HepG2 (cell line): Measurements from ENCODE around the gene ATP2C2. TPM values are rescaled to one million over a fixed set of nuclear protein-coding genes. Genes with fewer than 3 reads are reported as not detected.
A peak's percentile ranks its signal among the peaks of the same experiment; 100 is the strongest.

Experiments
- HCFC1 ChIP-seq: fragments of 150-350 bp; IDR thresholded peaks from 2 replicates; pipeline ENCODE4 v1.6.1; 2014; ENCODE audit warnings: low read depth, low read length
- HNF1A ChIP-seq, 2 experiments: sonication (generic) in 1 of 2; formaldehyde crosslinking in 1 of 2; IDR thresholded peaks; 2 replicates each; pipeline versions ENCODE4 v1.4.0 to v1.6.1; 2016 to 2020; ENCODE audit warnings: borderline replicate concordance in 1 of 2, low read depth in 1 of 2, mild to moderate bottlenecking in 1 of 2, missing genetic modification reagents in 1 of 2
- MATR3 ChIP-seq: sonication (generic); formaldehyde crosslinking; IDR thresholded peaks from 2 replicates; pipeline ENCODE4 v1.4.0; 2020; ENCODE audit warnings: missing genetic modification reagents
- MAX ChIP-seq: IDR thresholded peaks from 2 replicates; pipeline ENCODE4 v1.6.1; 2012; ENCODE audit warnings: inconsistent platforms
- NFE2L1 ChIP-seq: sonication (generic); formaldehyde crosslinking; IDR thresholded peaks from 2 replicates; pipeline ENCODE4 v1.4.0; 2020; ENCODE audit warnings: missing genetic modification reagents, mild to moderate bottlenecking, borderline replicate concordance
- NFE2L2 ChIP-seq: fragments of 150-350 bp; IDR thresholded peaks from 2 replicates; pipeline ENCODE4 v1.6.1; 2014; ENCODE audit warnings: low read length
- SIN3B ChIP-seq: fragments of 150-350 bp; IDR thresholded peaks from 2 replicates; pipeline ENCODE4 v1.6.1; 2014; ENCODE audit warnings: low read length
- SPEN ChIP-seq: sonication (generic); formaldehyde crosslinking; IDR thresholded peaks from 2 replicates; pipeline ENCODE4 v1.5.1; 2020; ENCODE audit warnings: low read depth, mild to moderate bottlenecking, missing genetic modification reagents
- SRY ChIP-seq: sonication (generic); formaldehyde crosslinking; IDR thresholded peaks from 2 replicates; pipeline ENCODE4 v1.8.0; 2022; ENCODE audit warnings: mild to moderate bottlenecking, missing genetic modification reagents
- TBX2 ChIP-seq: sonication (generic); formaldehyde crosslinking; IDR thresholded peaks from 2 replicates; pipeline ENCODE4 v1.5.0; 2020; ENCODE audit warnings: missing genetic modification reagents, mild to moderate bottlenecking, borderline replicate concordance
- THAP9 ChIP-seq: sonication (generic); formaldehyde crosslinking; IDR thresholded peaks from 2 replicates; pipeline ENCODE4; 2020; ENCODE audit warnings: missing genetic modification reagents, mild to moderate bottlenecking, borderline replicate concordance
- TRAFD1 ChIP-seq: sonication (generic); formaldehyde crosslinking; IDR thresholded peaks from 2 replicates; pipeline ENCODE4 v1.5.1; 2020; ENCODE audit warnings: missing genetic modification reagents, mild to moderate bottlenecking, borderline replicate concordance
- ZBTB3 ChIP-seq: sonication (generic); formaldehyde crosslinking; IDR thresholded peaks from 2 replicates; pipeline ENCODE4 v1.4.0; 2020; ENCODE audit warnings: low read depth, mild to moderate bottlenecking, moderate library complexity, missing genetic modification reagents, borderline replicate concordance
- ZMYM4 ChIP-seq: sonication (generic); formaldehyde crosslinking; IDR thresholded peaks from 2 replicates; pipeline ENCODE4 v1.8.1; 2023; ENCODE audit warnings: mild to moderate bottlenecking, missing genetic modification reagents
- ZNF33B ChIP-seq: sonication (generic); formaldehyde crosslinking; IDR thresholded peaks from 2 replicates; pipeline ENCODE4 v1.5.1; 2020; ENCODE audit warnings: mild to moderate bottlenecking, missing genetic modification reagents
- ZNF446 ChIP-seq: sonication (generic); formaldehyde crosslinking; IDR thresholded peaks from 2 replicates; pipeline ENCODE4 v1.5.0; 2020; ENCODE audit warnings: mild to moderate bottlenecking, missing genetic modification reagents
- ZNF484 ChIP-seq: sonication (generic); formaldehyde crosslinking; IDR thresholded peaks from 2 replicates; pipeline ENCODE4 v1.5.1; 2020; ENCODE audit warnings: mild to moderate bottlenecking, low read depth, missing genetic modification reagents, borderline replicate concordance
- ZNF496 ChIP-seq: sonication (generic); formaldehyde crosslinking; IDR thresholded peaks from 2 replicates; pipeline ENCODE4 v1.8.1; 2023; ENCODE audit warnings: mild to moderate bottlenecking, moderate library complexity, missing genetic modification reagents; ENCODE audit not compliant: insufficient replicate concordance
- ZNF550 ChIP-seq: sonication (generic); formaldehyde crosslinking; IDR thresholded peaks from 2 replicates; pipeline ENCODE4 v1.4.0; 2020; ENCODE audit warnings: mild to moderate bottlenecking, missing genetic modification reagents, borderline replicate concordance
- ZNF629 ChIP-seq: sonication (generic); formaldehyde crosslinking; conservative IDR thresholded peaks from 2 replicates; pipeline ENCODE4 v1.5.0; 2020; ENCODE audit warnings: missing genetic modification reagents
- ZNF781 ChIP-seq: sonication (generic); formaldehyde crosslinking; IDR thresholded peaks from 2 replicates; pipeline ENCODE4 v1.5.1; 2020; ENCODE audit warnings: borderline replicate concordance, mild to moderate bottlenecking, missing genetic modification reagents; ENCODE audit errors: not compliant biosample characterization
- polyA plus RNA-seq, 8 experiments: library from polyadenylated mRNA; depleted of rRNA in 3 of 8; stranded (reverse) in 7 of 8; unstranded in 1 of 8; fragments of >200 nt; fragmentation: Illumina TruSeq in 4 of 8; extraction: Trizol in 4 of 8; gene quantifications; 2 replicates each; pipeline versions ENCODE4 v1.2.1 to v1.2.3, GENCODE V29; 2011 to 2016; ENCODE audit warnings: low read depth in 4 of 8, missing spikeins in 1 of 8, mixed read lengths in 1 of 8; ENCODE audit not compliant: insufficient read depth in 1 of 8
- total RNA-seq, 5 experiments: library from RNA; depleted of rRNA; stranded (reverse); fragments of >200 nt; fragmentation: Illumina TruSeq; extraction: Trizol; gene quantifications; 2 replicates each; pipeline ENCODE4 v1.2.3, GENCODE V29; 2016; ENCODE audit warnings: low read depth in 1 of 5

The ATP2C2 gene
- total and polyA plus RNA-seq, 2 of the 13 experiments (the other 11 are each of a cell fraction or from before 2014, with no cell fraction given): 0.07 TPM; not detected in 1

GRCh38 chr16:84443166-84443802 is 74.9 kb downstream of the ATP2C2 start (continued):
- TF ChIP-seq SPEN: no peak
- TF ChIP-seq ZNF484: no peak
- no peak for TF ChIP-seq MAX
- TF ChIP-seq ZNF629: no peak
- TF ChIP-seq ZNF496 (CRISPR knock-in tag): no peak
- no peak for TF ChIP-seq ZNF550 (CRISPR knock-in tag)
- no peak for TF ChIP-seq HCFC1
- no peak for TF ChIP-seq NFE2L2
- no peak for TF ChIP-seq ZNF781 (CRISPR knock-in tag)
- TF ChIP-seq THAP9 (CRISPR knock-in tag): no peak
- TF ChIP-seq NFE2L1: no peak
- TF ChIP-seq ZNF33B (CRISPR knock-in tag): no peak
- 0 out of 2 replicates have a peak, but pooled peaks have one; percentile 31 for TF ChIP-seq TRAFD1
- no peak for TF ChIP-seq MATR3 (CRISPR knock-in tag)
- TF ChIP-seq ZBTB3 (CRISPR knock-in tag): no peak
- no peak for TF ChIP-seq SRY (CRISPR knock-in tag)
- no peak for TF ChIP-seq HNF1A (IDR thresholded peaks at IDR 0.05; ENCODE audit: low read depth)
- TF ChIP-seq HNF1A (CRISPR knock-in tag; IDR thresholded peaks at IDR 0.05; ENCODE audit: borderline replicate concordance): no peak
- TF ChIP-seq ZMYM4: no peak
- TF ChIP-seq TBX2 (CRISPR knock-in tag): peak; percentile 45
- no peak for TF ChIP-seq SIN3B
- no peak for TF ChIP-seq ZNF446
